HEK293T (cell line): Measurements from ENCODE around the gene CPXM1.

Source experiments
- CTCF ChIA-PET: fragments of 350-600 bp; formaldehyde crosslinking; extraction: SDS; loops from one replicate; lab custom pipeline; 2021; ENCODE audit warnings: antibody characterized with exemption, inconsistent platforms; lab: Yijun Ruan, JAX
- POLR2A ChIA-PET: fragments of 350-600 bp; formaldehyde crosslinking; extraction: SDS; loops from one replicate; lab custom pipeline; 2020; ENCODE audit warnings: antibody characterized with exemption, inconsistent platforms; lab: Yijun Ruan, JAX
- DNase-seq: peaks from one replicate; pipeline ENCODE4 v3.0.0; 2012; ENCODE audit warnings: mixed read lengths; ENCODE audit errors: extremely low spot score
- ARNT ChIP-seq: fragments of 450-650 bp; IDR thresholded peaks from 2 replicates; pipeline ENCODE4 v1.6.1; 2017; ENCODE audit warnings: mild to moderate bottlenecking
- BHLHE40 ChIP-seq: fragments of 450-650 bp; IDR thresholded peaks from 2 replicates; pipeline ENCODE4 v1.6.1; 2016; ENCODE audit warnings: mild to moderate bottlenecking, moderate library complexity, borderline replicate concordance
- CTBP1 ChIP-seq: fragments of 450-650 bp; IDR thresholded peaks from 2 replicates; pipeline ENCODE4 v1.6.1; 2016; ENCODE audit warnings: borderline replicate concordance
- ELF4 ChIP-seq: fragments of 450-650 bp; IDR thresholded peaks from 2 replicates; pipeline ENCODE4 v1.6.1; 2017; ENCODE audit warnings: antibody characterized with exemption
- FOXA1 ChIP-seq: fragments of 450-650 bp; IDR thresholded peaks from 2 replicates; pipeline ENCODE4 v1.6.1; 2016; ENCODE audit warnings: mild to moderate bottlenecking
- FOXK2 ChIP-seq: fragments of 450-650 bp; IDR thresholded peaks from 2 replicates; pipeline ENCODE4 v1.6.1; 2016; ENCODE audit warnings: mild to moderate bottlenecking
- FOXM1 ChIP-seq: fragments of 450-650 bp; IDR thresholded peaks from 2 replicates; pipeline ENCODE4 v1.6.1; 2017; ENCODE audit warnings: mild to moderate bottlenecking, borderline replicate concordance
- HDGF ChIP-seq: fragments of 450-650 bp; IDR thresholded peaks from 2 replicates; pipeline ENCODE4 v1.6.1; 2017; ENCODE audit warnings: antibody characterized with exemption, borderline replicate concordance
- L3MBTL2 ChIP-seq: fragments of 450-650 bp; conservative IDR thresholded peaks from 2 replicates; pipeline ENCODE4 v1.6.1; 2016; ENCODE audit warnings: mild to moderate bottlenecking
- LEF1 ChIP-seq: fragments of 450-650 bp; IDR thresholded peaks from 2 replicates; pipeline ENCODE4 v1.6.1; 2017; ENCODE audit warnings: mild to moderate bottlenecking, borderline replicate concordance
- NFRKB ChIP-seq: fragments of 450-650 bp; IDR thresholded peaks from 2 replicates; pipeline ENCODE4 v1.6.1; 2016; ENCODE audit warnings: mild to moderate bottlenecking, moderate library complexity
- PKNOX1 ChIP-seq: fragments of 450-650 bp; IDR thresholded peaks from 2 replicates; pipeline ENCODE4 v1.6.1; 2016
- SP1 ChIP-seq: fragments of 450-650 bp; IDR thresholded peaks from 2 replicates; pipeline ENCODE4 v1.6.1; 2017
- SUZ12 ChIP-seq: fragments of 450-650 bp; IDR thresholded peaks from 2 replicates; pipeline ENCODE4 v1.6.1; 2016; ENCODE audit warnings: mild to moderate bottlenecking
- TARDBP ChIP-seq: fragments of 450-650 bp; IDR thresholded peaks from 2 replicates; pipeline ENCODE4 v1.6.1; 2016
- ZNF384 ChIP-seq: fragments of 450-650 bp; IDR thresholded peaks from 2 replicates; pipeline ENCODE4 v1.6.1; 2016

Gene CPXM1

GRCh38 chr20:2804041-2804828, 3.8 kb upstream of the CPXM1 start:
- POLR2A ChIA-PET, result no interaction called here
- TF ChIP-seq FOXK2, result no peak
- TF ChIP-seq ELF4, result no peak
- no peak for TF ChIP-seq PKNOX1
- TF ChIP-seq ZNF384, result no peak
- no peak for TF ChIP-seq TARDBP
- no peak for TF ChIP-seq HDGF
- TF ChIP-seq FOXM1, result no peak
- TF ChIP-seq LEF1, result no peak
- no peak for TF ChIP-seq ARNT
- no peak for TF ChIP-seq FOXA1
- no peak for TF ChIP-seq CTBP1
- no peak for TF ChIP-seq SP1
- no peak for TF ChIP-seq L3MBTL2
- TF ChIP-seq BHLHE40, result no peak
- TF ChIP-seq SUZ12, result no peak
- no peak for TF ChIP-seq NFRKB
- no peak for DNase-seq
- CTCF ChIA-PET, result no interaction called here

GRCh38 chr20:2801286-2801728, 880 bp upstream of the CPXM1 start:
- ChIA-PET CTCF (interaction anchor here (0.7 kb wide), 1 partner anchor 132 kb away, joined by 3 read pairs; no protein-coding TSS in a partner anchor), POLR2A (interaction anchor here (1.0 kb wide), 2 partner anchors 34 to 39 kb away, joined by 4 to 5 read pairs; partner anchors contain the start of genes PCED1A and VPS16)
- no peak for DNase-seq
- TF ChIP-seq FOXM1 (no peak), CTBP1 (no peak), L3MBTL2 (no peak), PKNOX1 (no peak), BHLHE40 (no peak), SP1 (no peak), NFRKB (no peak), ARNT (no peak), ELF4 (no peak), TARDBP (no peak), FOXA1 (no peak)

GRCh38 chr20:2799688-2800520, 523 bp downstream of the CPXM1 start:
- CTCF ChIA-PET, result no interaction called here
- peak; percentile 5 for DNase-seq
- POLR2A ChIA-PET, result interaction anchor here (1.1 kb wide), 1 partner anchor 58 kb away, joined by 3 read pairs; no protein-coding TSS in a partner anchor

GRCh38 chr20:2799271-2799670, 1.2 kb downstream of the CPXM1 start:
- ChIA-PET CTCF (no interaction called here), POLR2A (interaction anchor here (1.1 kb wide), 1 partner anchor 59 kb away, joined by 3 read pairs; no protein-coding TSS in a partner anchor)
- TF ChIP-seq FOXK2, result no peak
- TF ChIP-seq ARNT, result no peak
- TF ChIP-seq FOXM1, result no peak
- no peak for TF ChIP-seq SP1
- no peak for TF ChIP-seq FOXA1
- no peak for TF ChIP-seq BHLHE40
- TF ChIP-seq L3MBTL2, result no peak
- no peak for TF ChIP-seq SUZ12
- no peak for TF ChIP-seq NFRKB
- TF ChIP-seq TARDBP, result no peak
- no peak for TF ChIP-seq HDGF
- no peak for TF ChIP-seq PKNOX1
- no peak for TF ChIP-seq ELF4
- TF ChIP-seq LEF1, result no peak
- TF ChIP-seq ZNF384, result no peak
- no peak for TF ChIP-seq CTBP1

More at GRCh38 chr20:2799688-2800520, 523 bp downstream of the CPXM1 start:
- TF ChIP-seq TARDBP, result no peak
- no peak for TF ChIP-seq PKNOX1
- TF ChIP-seq CTBP1, result no peak
- no peak for TF ChIP-seq HDGF
- TF ChIP-seq ELF4, result no peak

GRCh38 chr20:2798814-2799213, 1.6 kb downstream of the CPXM1 start:
- ChIA-PET CTCF (no interaction called here), POLR2A (interaction anchor here (1.1 kb wide), 1 partner anchor 60 kb away, joined by 3 read pairs; no protein-coding TSS in a partner anchor)
- TF ChIP-seq FOXM1, result no peak
- no peak for TF ChIP-seq SP1
- no peak for TF ChIP-seq BHLHE40
- no peak for TF ChIP-seq FOXK2
- TF ChIP-seq CTBP1, result no peak
- TF ChIP-seq HDGF, result no peak
- TF ChIP-seq ARNT, result no peak
- TF ChIP-seq PKNOX1, result no peak
- no peak for DNase-seq

More at GRCh38 chr20:2799271-2799670, 1.2 kb downstream of the CPXM1 start:
- DNase-seq, result no peak
